ENCODE measurements around the gene TMEM232.
A peak's percentile ranks its signal among the peaks of the same experiment; 100 is the strongest.
"Not testable (repeated sequence)": the region's sequence is repeated elsewhere in the genome, so short reads cannot be mapped to it uniquely, and the experiment has no call there.

Gene TMEM232

DNA sequence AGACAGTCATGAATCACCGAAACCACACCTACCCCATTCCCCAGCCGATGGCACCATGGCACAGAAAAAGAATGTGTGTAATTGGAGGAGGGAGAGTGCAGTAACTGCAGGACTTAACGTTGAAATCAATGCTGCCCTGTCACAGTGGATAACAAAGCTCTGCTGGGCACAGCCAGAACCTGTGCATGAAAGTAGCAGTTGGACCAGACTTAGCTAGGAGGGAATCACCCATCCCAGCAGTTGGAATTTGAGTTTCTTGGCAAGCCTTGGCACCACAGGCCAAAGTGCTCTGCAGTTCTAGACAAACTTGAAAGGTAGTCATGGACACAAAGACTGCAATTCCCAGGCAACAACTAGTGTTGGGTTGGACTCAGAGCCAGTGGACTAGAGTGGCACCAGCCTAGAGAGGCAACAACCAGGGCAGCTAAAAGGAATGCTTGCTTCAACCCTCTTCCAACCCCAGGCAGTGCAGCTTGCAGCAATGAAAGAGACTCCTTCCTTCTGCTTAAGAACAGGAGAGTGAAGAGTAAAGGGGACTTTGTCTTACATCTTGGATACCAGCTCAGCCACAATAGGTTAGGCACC, 19.1 kb downstream of the TMEM232 start:
- DNase-seq (ENCODE audit: low read depth in 2 of 2) = no peak

GRCh38 chr5:110705349-110705748, 21.1 kb downstream of the TMEM232 start:
- no peak for DNase-seq (ENCODE audit: low read depth in 2 of 2)

DNA sequence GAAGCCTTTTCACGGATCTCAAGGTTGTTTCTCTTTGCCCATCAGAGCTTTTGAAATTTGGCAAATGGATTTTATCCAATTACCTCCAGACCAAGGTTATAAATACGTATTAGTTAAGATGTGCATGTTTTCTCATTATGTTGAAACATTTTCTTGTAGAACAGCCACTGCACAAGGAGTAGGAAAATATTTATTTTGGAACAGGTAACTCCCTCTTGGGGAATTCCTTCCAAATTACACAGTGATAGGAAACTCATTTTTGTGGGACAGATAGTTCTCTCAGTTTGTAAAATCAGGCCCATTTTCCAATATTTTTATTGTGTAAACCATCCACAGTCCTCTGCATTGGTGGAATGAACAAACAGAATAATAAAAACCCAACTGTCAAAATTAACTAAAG, 23.0 kb downstream of the TMEM232 start:
- DNase-seq (ENCODE audit: low read depth in 2 of 2) = no peak

GRCh38 chr5:110702704-110703103, 23.8 kb downstream of the TMEM232 start:
- DNase-seq (ENCODE audit: low read depth in 2 of 2) = no peak

DNA sequence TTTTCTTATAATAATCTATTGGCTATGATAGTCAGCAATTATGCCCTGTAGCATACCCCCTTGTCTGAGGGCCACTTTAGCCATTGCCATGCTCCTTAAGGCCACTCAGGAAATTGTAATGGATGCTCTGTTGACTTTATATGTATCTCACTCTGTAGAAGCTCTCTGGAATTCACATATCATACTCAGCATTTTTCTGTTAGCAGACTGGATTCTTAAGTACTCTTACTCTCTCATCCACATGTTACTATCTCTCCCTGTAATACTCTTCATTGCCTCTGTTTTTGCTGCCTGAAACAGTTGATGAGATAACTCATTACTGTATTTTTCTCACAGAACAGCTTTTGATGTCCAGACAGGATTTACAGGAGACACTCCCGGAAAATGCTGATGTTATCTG, 24.2 kb downstream of the TMEM232 start:
- DNase-seq (ENCODE audit: low read depth in 2 of 2) = no peak

DNA sequence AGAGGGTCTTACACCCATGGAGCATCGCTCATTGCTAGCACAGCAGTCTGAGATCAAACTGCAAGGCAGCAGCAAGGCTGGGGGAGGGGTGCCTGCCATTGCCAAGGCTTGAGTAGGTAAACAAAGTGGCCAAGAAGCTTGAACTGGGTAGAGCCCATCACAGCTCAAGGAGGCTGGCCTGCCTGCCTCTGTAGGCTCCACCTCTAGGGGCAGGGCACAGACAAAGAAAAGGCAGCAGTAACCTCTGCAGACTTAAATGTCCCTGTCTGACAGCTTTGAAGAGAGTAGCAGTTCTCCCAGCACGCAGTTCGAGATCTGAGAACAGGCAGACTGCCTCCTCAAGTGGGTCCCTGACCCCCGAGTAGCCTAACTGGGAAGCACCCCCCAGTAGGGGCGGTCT, 33.8 kb downstream of the TMEM232 start:
- DNase-seq (ENCODE audit: low read depth in 2 of 2) = not testable (repeated sequence)

DNA sequence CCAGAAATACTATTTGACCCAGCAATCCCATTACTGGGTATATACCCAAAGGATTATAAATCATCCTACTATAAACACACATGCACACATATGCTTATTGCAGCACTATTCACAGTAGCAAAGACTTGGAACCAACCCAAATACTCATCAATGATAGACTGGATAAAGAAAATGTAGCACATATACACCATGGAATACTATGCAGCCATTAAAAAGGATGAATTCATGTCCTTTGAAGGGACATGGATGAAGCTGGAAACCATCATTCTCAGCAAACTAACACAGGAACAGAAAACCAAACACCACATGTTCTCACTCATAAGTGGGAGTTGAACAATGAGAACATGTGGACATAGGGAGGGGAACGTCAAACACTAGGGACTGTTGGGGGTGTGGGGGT, 35.9 kb downstream of the TMEM232 start:
- DNase-seq (ENCODE audit: low read depth in 2 of 2) = not testable (repeated sequence)

GRCh38 chr5:110687485-110687884, 39.0 kb downstream of the TMEM232 start:
- DNase-seq (ENCODE audit: low read depth in 2 of 2) = no peak

- no peak for DNase-seq (ENCODE audit: low read depth in 2 of 2)
These were observed 40.2 kb downstream of the TMEM232 start for GRCh38 chr5:110686270-110686669.

- DNase-seq (ENCODE audit: low read depth in 2 of 2) = no peak
These were observed 44.5 kb downstream of the TMEM232 start for GRCh38 chr5:110681953-110682352.

DNA sequence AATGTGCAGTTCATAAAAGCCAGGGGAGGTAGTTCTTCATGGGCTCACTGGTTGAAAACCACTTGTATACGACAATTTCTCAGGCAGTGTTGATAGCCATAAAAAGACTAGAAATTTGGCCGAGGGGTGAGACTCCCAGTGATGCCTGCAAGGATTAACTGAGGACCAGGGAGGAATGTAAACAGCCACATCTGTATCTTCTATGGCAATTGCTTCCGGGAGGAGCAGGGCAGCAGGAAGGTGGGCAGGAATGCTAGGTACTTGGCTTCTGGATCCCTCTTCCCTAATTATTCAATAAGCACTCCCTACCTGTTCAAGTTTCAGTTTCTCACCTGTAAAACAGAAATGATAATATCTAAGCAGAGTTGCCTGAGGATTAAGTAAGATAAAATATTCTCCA, 45.4 kb downstream of the TMEM232 start:
- DNase-seq (ENCODE audit: low read depth in 2 of 2) = no peak

DNA sequence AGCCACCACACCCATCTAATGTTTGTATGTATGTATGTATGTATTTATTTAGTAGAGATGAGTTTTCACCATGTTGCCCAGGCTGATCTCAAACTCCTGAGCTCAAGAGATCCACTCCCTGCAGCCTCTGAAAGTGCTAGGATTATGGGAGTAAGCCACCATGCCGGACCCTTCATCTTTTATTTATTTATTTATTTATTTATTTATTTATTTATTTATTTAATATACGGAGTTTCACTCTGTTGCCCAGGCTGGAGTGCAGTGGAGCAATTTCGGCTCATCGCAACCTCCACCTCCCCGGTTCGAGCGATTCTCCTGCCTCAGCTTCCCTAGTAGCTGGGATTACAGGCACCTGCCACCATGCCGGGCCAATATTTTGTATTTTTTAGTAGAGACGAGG, 49.9 kb downstream of the TMEM232 start:
- DNase-seq (ENCODE audit: low read depth in 2 of 2) = not testable (repeated sequence)

GRCh38 chr5:110665184-110665726, 61.2 kb downstream of the TMEM232 start:
- DNase-seq (ENCODE audit: low read depth in 2 of 2) = no peak

- DNase-seq (ENCODE audit: low read depth in 2 of 2) = no peak
These were observed 62.9 kb downstream of the TMEM232 start for GRCh38 chr5:110663525-110663924.

GRCh38 chr5:110658006-110658405, 68.5 kb downstream of the TMEM232 start:
- DNase-seq (ENCODE audit: low read depth in 2 of 2) = no peak

- no peak for DNase-seq (ENCODE audit: low read depth in 2 of 2)
These were observed 73.1 kb downstream of the TMEM232 start for GRCh38 chr5:110653231-110653970.

GRCh38 chr5:110651507-110651906, 75.0 kb downstream of the TMEM232 start:
- DNase-seq (ENCODE audit: low read depth in 2 of 2) = peak; percentile 4 to 8

DNA sequence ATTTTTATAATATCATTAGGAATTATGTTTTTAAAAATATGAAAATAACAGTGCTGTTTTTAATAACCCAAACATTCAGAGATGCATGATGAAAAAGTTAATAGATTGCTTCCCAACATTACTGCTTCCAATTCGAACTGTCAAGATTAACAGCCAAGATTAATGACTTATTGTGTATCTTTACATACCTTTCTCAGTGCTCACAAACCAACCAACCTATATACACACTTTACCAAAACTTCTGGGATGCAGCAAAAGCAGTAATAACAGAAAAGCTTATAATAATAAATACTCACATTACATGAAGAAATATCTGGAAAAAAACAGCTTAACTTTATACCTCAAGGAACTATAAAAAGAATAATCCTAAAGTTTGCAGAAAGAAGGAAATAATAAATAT, 82.1 kb downstream of the TMEM232 start:
- DNase-seq (ENCODE audit: low read depth in 2 of 2) = peak in 1 of 2 experiments; percentile 8

DNA sequence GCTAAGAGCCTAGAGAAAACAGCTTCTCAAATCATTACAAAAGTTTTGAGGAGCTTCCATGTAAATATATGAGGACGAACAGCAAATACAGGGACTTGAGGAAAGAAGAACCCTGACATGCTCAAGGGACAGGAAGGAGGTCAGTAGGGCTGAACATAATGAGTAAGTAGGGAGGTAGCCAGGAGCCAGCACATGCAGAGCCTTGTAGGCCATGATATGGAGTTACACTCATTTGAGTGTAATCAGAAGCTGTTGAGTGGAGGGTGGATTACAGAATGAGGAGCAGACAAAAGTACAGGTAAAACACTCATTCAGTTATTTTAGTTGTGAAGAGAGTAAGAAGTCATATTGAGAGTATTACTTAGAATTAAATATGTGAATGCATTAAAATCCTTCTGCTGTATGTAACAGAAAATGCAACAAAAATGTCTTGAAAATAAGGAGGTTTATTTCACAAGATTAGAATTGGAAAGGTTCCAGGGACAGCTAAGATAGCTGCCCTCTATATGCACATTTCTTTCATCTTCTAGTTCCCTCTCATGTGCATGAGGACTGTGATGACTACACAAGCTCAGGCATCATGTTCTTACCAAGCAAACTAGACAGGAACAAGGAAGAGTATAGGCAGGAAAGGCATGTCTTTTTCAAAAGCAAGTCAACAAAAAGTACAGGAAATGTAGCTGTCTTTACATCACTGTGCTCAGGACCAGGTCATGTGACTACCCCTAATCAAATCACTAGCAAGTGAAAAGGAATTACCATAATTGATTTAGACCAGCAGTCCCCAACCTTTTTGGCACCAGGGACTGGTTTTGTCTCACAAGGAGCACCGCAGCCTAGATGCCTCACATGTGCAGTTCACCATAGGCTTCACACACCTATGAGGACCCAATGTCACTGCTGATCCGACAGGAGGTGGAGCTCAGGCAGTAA, 87.2 kb downstream of the TMEM232 start:
- no peak for DNase-seq (ENCODE audit: low read depth in 2 of 2)

DNA sequence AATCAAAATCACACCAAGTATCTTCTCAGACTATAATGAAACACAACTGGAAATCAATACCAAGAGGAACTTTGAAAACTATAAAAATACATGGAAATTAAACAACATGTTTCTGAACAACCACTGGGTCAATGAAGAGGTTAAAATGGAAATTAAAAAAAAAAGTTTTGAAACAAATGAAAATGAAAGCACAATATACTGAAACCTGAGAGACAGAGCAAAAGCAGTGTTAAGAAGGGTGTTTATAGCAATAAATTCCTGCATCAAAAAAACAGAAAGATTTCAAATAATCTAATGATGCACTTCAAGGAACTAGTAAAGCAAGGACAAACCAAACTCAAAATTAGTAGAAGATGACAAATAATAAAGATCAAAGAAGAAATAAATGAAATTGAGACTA, 92.0 kb downstream of the TMEM232 start:
- DNase-seq (ENCODE audit: low read depth in 2 of 2) = no peak

- no peak for DNase-seq (ENCODE audit: low read depth in 2 of 2)
These were observed 95.2 kb downstream of the TMEM232 start for GRCh38 chr5:110631236-110631635.

- no peak for DNase-seq (ENCODE audit: low read depth in 2 of 2)
These were observed 96.1 kb downstream of the TMEM232 start for GRCh38 chr5:110630350-110630749.
